ENCODE results near the gene P2RY2.

DNA sequence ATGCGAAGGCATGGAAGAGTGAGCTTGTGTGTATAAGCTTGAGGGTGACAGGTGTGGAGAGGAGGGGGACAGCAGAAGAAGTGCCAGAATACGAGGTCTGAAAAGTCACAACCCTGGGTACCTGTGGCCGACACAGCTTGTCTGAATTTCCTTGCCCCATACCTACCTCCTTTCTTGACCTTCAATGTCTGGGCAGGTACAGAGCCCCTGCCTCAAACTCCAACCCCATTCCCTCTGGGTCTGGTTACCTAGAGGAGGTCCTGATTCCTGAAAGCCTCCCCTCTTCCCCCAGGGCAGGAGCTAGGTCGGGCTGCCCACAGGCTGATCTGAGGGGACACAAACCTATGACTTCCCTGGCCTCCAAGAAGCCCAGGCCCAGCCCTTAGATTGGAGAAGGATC lies 39.4 kb upstream of the P2RY2 start:
- TF ChIP-seq GATA2 (IDR thresholded peaks at IDR 0.05; ENCODE audit: low read depth, low read length) (no peak), GATA3 (IDR thresholded peaks at IDR 0.05; ENCODE audit: low read depth, low read length) (no peak)
